K562 (cell line): ENCODE results near the gene PLPPR1. TPM values are rescaled to one million over a fixed set of nuclear protein-coding genes. Genes with fewer than 3 reads are reported as not detected.

Experiments
- ATAC-seq: fragments of 200-7000 bp; cut with Tn5 transposase; 3 replicates; pipeline ENCODE4 v1.9.1; 2020; ENCODE audit warnings: moderate library complexity
- BruUV-seq: library from RNA; stranded (reverse); fragments of 400-500 nt; replicated peaks from 2 replicates; lab custom pipeline; 2021; lab: Mats Ljungman, UMichigan
- CTCF ChIA-PET: fragments of 300-600 bp; formaldehyde crosslinking; extraction: SDS; loops from one replicate; lab custom pipeline; 2021; ENCODE audit warnings: low intra/inter-chr PET ratio; lab: Yijun Ruan, JAX
- POLR2A ChIA-PET: fragments of 300-600, 350-650 bp; sonication (Branson Sonifier 250); formaldehyde crosslinking; extraction: SDS; loops from one replicate; lab custom pipeline; 2021; ENCODE audit warnings: antibody characterized with exemption, inconsistent platforms; lab: Yijun Ruan, JAX
- DNase-seq, 4 experiments: peaks; one replicate each; pipeline versions ENCODE4 v3.0.0 to v3.0.0-alpha.2; 2011 to 2018; ENCODE audit warnings: low spot score in 3 of 4, mixed read lengths in 3 of 4; ENCODE audit errors: extremely low read depth in 1 of 4
- FAIRE-seq: peaks from 2 replicates; lab custom pipeline; 2011; peaks lifted over from hg19 to GRCh38; lab: Jason Lieb, UNC
- H2AFZ ChIP-seq: 2 replicates; pipeline ENCODE4 v1.6.0; 2011; ENCODE audit warnings: low read depth, low read length, control low read depth, inconsistent platforms
- H3K27ac ChIP-seq: fragments of 200-600 bp; 3 replicates; pipeline ENCODE4 v1.8.0; 2011; ENCODE audit warnings: low read depth, mild to moderate bottlenecking, control low read depth, inconsistent platforms, low read length, moderate library complexity, mixed read lengths; ENCODE audit errors: extremely low read depth
- H3K27me3 ChIP-seq, 2 experiments: fragments of 300-600 bp in 1 of 2; 2 replicates in 1 of 2; 3 replicates in 1 of 2; pipeline versions ENCODE4 v1.6.0 to v1.8.0; 2011; ENCODE audit warnings: inconsistent platforms in 2 of 2, low read length in 2 of 2, mild to moderate bottlenecking in 1 of 2, mixed read lengths in 1 of 2, moderate library complexity in 1 of 2; ENCODE audit not compliant: control insufficient read depth in 2 of 2, insufficient read depth in 2 of 2
- H3K36me3 ChIP-seq: fragments of 300-600 bp; 3 replicates; pipeline ENCODE4 v1.8.0; 2011; ENCODE audit warnings: mild to moderate bottlenecking, low read length, inconsistent platforms; ENCODE audit not compliant: control insufficient read depth, insufficient read depth
- H3K4me1 ChIP-seq, 2 experiments: fragments of 200-600 bp in 1 of 2; replicated peaks in 1 of 2; 2 replicates in 1 of 2; 3 replicates in 1 of 2; pipeline versions ENCODE4 v1.5.1 to v1.8.0; 2011; ENCODE audit warnings: inconsistent platforms in 2 of 2, low read length in 2 of 2, mild to moderate bottlenecking in 1 of 2, mixed read lengths in 1 of 2, moderate library complexity in 1 of 2; ENCODE audit not compliant: control insufficient read depth in 2 of 2, insufficient read depth in 2 of 2
- H3K4me2 ChIP-seq: 2 replicates; pipeline ENCODE4 v1.6.1; 2011; ENCODE audit warnings: low read length, control low read depth, inconsistent platforms, mixed read lengths; ENCODE audit not compliant: insufficient read depth
- H3K4me3 ChIP-seq: fragments of 200-600 bp; sonication (generic), shearing (Covaris generic); 2 replicates; pipeline ENCODE4 v1.5.1; 2016; ENCODE audit warnings: control low read depth, inconsistent platforms
- H3K79me2 ChIP-seq: fragments of 200-600 bp; 3 replicates; pipeline ENCODE4 v1.8.0; 2011; ENCODE audit warnings: low read length, inconsistent platforms; ENCODE audit not compliant: control insufficient read depth, insufficient read depth
- H3K9ac ChIP-seq, 2 experiments: 2 replicates each; pipeline versions ENCODE4 v1.6.0 to v1.6.1; 2011; ENCODE audit warnings: low read depth in 2 of 2, low read length in 2 of 2, control low read depth in 1 of 2, inconsistent platforms in 1 of 2, mild to moderate bottlenecking in 1 of 2, mixed read lengths in 1 of 2; ENCODE audit not compliant: insufficient read depth in 1 of 2
- H3K9me1 ChIP-seq: one replicate; pipeline ENCODE4 v1.6.0; 2011; ENCODE audit warnings: inconsistent platforms, mild to moderate bottlenecking, low read length, moderate library complexity; ENCODE audit not compliant: control insufficient read depth, insufficient read depth
- H3K9me3 ChIP-seq: replicated peaks from 2 replicates; pipeline ENCODE4 v1.5.1; 2011; ENCODE audit warnings: low read depth, low read length, inconsistent platforms; ENCODE audit not compliant: control insufficient read depth, insufficient read depth
- H4K20me1 ChIP-seq: replicated peaks from 2 replicates; pipeline ENCODE4 v1.6.1; 2011; ENCODE audit warnings: low read length, inconsistent platforms, mixed read lengths; ENCODE audit not compliant: control insufficient read depth, insufficient read depth
- FOXJ2 ChIP-seq: fragments of 200-800 bp; sonication (Bioruptor generic); IDR thresholded peaks from 2 replicates; pipeline ENCODE4 v1.6.1; 2016; ENCODE audit warnings: missing genetic modification characterization, missing compliant biosample characterization
- HNRNPUL1 ChIP-seq: fragments of 200-400 bp; formaldehyde crosslinking; IDR thresholded peaks from 2 replicates; pipeline ENCODE4 v1.6.1; 2017; ENCODE audit warnings: low read length
- JUNB ChIP-seq: fragments of 450-650 bp; formaldehyde crosslinking; conservative IDR thresholded peaks from 2 replicates; pipeline ENCODE4 v1.4.0; 2020; ENCODE audit warnings: mild to moderate bottlenecking
- MXI1 ChIP-seq: IDR thresholded peaks from 2 replicates; pipeline ENCODE4 v1.6.1; 2011; ENCODE audit warnings: low read depth, mild to moderate bottlenecking, improper control_type of control experiment, low read length
- NBN ChIP-seq: fragments of 450-650 bp; IDR thresholded peaks from 2 replicates; pipeline ENCODE4 v1.6.1; 2016; ENCODE audit warnings: low read depth, mild to moderate bottlenecking
- NKRF ChIP-seq: fragments of 450-650 bp; IDR thresholded peaks from 2 replicates; pipeline ENCODE4 v1.6.1; 2016; ENCODE audit warnings: borderline replicate concordance
- PHF21A ChIP-seq: fragments of 450-650 bp; IDR thresholded peaks from 2 replicates; pipeline ENCODE4 v1.6.1; 2017; ENCODE audit warnings: low read depth, borderline replicate concordance
- SMARCB1 ChIP-seq: IDR thresholded peaks from 2 replicates; pipeline ENCODE4 v1.6.1; 2011; ENCODE audit warnings: improper control_type of control experiment, low read depth; ENCODE audit not compliant: insufficient read length
- SOX6 ChIP-seq: fragments of 450-650 bp; IDR thresholded peaks from 2 replicates; pipeline ENCODE4 v1.6.1; 2014; ENCODE audit warnings: mild to moderate bottlenecking
- ZNF224 ChIP-seq: sonication (generic); formaldehyde crosslinking; IDR thresholded peaks from 2 replicates; pipeline ENCODE4 v1.8.0; 2022; ENCODE audit warnings: mild to moderate bottlenecking, missing genetic modification reagents
- ZNF253 ChIP-seq: fragments of 250-450 bp; sonication (Bioruptor Pico); conservative IDR thresholded peaks from 2 replicates; pipeline ENCODE4 v1.6.1; 2021; ENCODE audit warnings: mild to moderate bottlenecking
- WGBS: fragments of 100-300 bp; shearing (Covaris generic); methylation state at CpG from one replicate; pipeline ENCODE4 v1.1.6; 2016; ENCODE audit warnings: low coverage, mixed read lengths; ENCODE audit not compliant: insufficient coverage; ENCODE audit errors: missing lambda C conversion rate; 5-methylcytosine and 5-hydroxymethylcytosine counted together
- in situ Hi-C: fragments of 300-500 bp; cut with MboI; formaldehyde crosslinking; loops from 4 replicates; pipeline ENCODE4 v1.15.0; 2018; ENCODE audit warnings: inconsistent platforms, mixed read lengths
- intact Hi-C: fragments of 100-400 bp; cut with micrococcal nuclease; formaldehyde crosslinking; loops from 2 replicates; pipeline ENCODE4 v1.14.2; 2022
- polyA plus RNA-seq, 8 experiments: library from polyadenylated mRNA; depleted of rRNA in 4 of 8; stranded (reverse) in 5 of 8; unstranded in 3 of 8; fragments of >200 nt; fragmentation: Nextera tagmentation in 2 of 8; fragmentation: Illumina TruSeq in 1 of 8; extraction: Ambion mirVana in 2 of 8; extraction: Trizol in 1 of 8; gene quantifications; 2 replicates each; pipeline versions ENCODE4 v1.2.1 to v1.2.3, GENCODE V29; 2011 to 2014; ENCODE audit warnings: inconsistent platforms in 1 of 8, missing spikeins in 1 of 8
- total RNA-seq, 7 experiments: library from RNA; depleted of rRNA in 6 of 7; stranded (reverse); fragments of >200 nt in 6 of 7; fragmentation: Illumina TruSeq in 2 of 7; extraction: Trizol in 2 of 7; gene quantifications; 2 replicates each; pipeline versions ENCODE4 v1.2.1 to v1.2.3, GENCODE V29; 2011 to 2021; ENCODE audit warnings: low replicate concordance in 1 of 7

PLPPR1 gene
- total and polyA plus RNA-seq, 9 of the 15 experiments (the other 6 are each of a cell fraction or from before 2014, with no cell fraction given), result not detected

- in situ Hi-C loops (no loop called here), intact Hi-C loops (no loop called here)
- BruUV-seq, result no TSS peak
- FAIRE-seq (no peak), ATAC-seq (no peak), DNase-seq (no peak)
- Histone ChIP-seq H3K79me2 (no peaks in the 10 kb centered on the region), H3K9me1 (no peaks in the 10 kb centered on the region), H3K9ac (no peak overlapping the region), H4K20me1 (no peaks in the 10 kb centered on the region), H3K27ac (no peak overlapping the region), H3K4me1 (no peaks in the 10 kb centered on the region), H3K9me3 (no peaks in the 10 kb centered on the region), H3K36me3 (no peaks in the 10 kb centered on the region)
- ChIA-PET POLR2A (no interaction called here), CTCF (no interaction called here)
- TF ChIP-seq ZNF224 (CRISPR knock-in tag) (no peak), HNRNPUL1 (no peak), MXI1 (no peak), JUNB (CRISPR knock-in tag) (no peak), SMARCB1 (no peak), FOXJ2 (tag) (no peak), SOX6 (no peak), PHF21A (no peak), NKRF (no peak), NBN (no peak), ZNF253 (no peak)
- TF ChIP-seq, all 486 proteins: peak for 0
- 0% methylated on average over 2 of the region's 2 CpGs for WGBS
- H3K27me3 ChIP-seq, result no peaks in the 10 kb centered on the region
- no peak overlapping the region for H3K4me3 ChIP-seq
- no peak overlapping the region for H2AFZ ChIP-seq
- H3K4me2 ChIP-seq, result no peak overlapping the region
These were observed 184.1 kb downstream of the PLPPR1 start for GRCh38 chr9:101212661-101213060.
